Mesodermal cell (in vitro differentiated cells): ENCODE measurements around the gene FGGY.

Experiments
- H3K27ac ChIP-seq: 2 replicates; pipeline ENCODE4 v1.7.0; 2013; ENCODE audit warnings: mild to moderate bottlenecking, low read depth, low read length, moderate library complexity; ENCODE audit not compliant: severe bottlenecking
- H3K36me3 ChIP-seq: 2 replicates; pipeline ENCODE4 v1.7.1; 2013; ENCODE audit warnings: mild to moderate bottlenecking, low read length, moderate library complexity; ENCODE audit not compliant: control insufficient read depth, insufficient read depth
- H3K4me1 ChIP-seq: one replicate; pipeline ENCODE4 v1.7.1; 2013; ENCODE audit warnings: mild to moderate bottlenecking, low read length; ENCODE audit not compliant: insufficient read depth, control insufficient read depth, poor library complexity, severe bottlenecking
- H3K4me3 ChIP-seq: 2 replicates; pipeline ENCODE4 v1.7.0; 2013; ENCODE audit warnings: low read length, control low read depth, mild to moderate bottlenecking; ENCODE audit not compliant: insufficient read depth, poor library complexity, severe bottlenecking; ENCODE audit errors: extremely low read depth
- H3K9me3 ChIP-seq: 2 replicates; pipeline ENCODE4 v1.7.1; 2013; ENCODE audit warnings: mild to moderate bottlenecking, low read length, moderate library complexity; ENCODE audit not compliant: control insufficient read depth
- WGBS, 2 experiments: methylation state at CpG; one replicate each; pipeline ENCODE4 v1.1.5; 2013; ENCODE audit warnings: missing lambda C conversion rate in 2 of 2; ENCODE audit not compliant: insufficient coverage in 2 of 2; 5-methylcytosine and 5-hydroxymethylcytosine counted together

Gene FGGY

DNA sequence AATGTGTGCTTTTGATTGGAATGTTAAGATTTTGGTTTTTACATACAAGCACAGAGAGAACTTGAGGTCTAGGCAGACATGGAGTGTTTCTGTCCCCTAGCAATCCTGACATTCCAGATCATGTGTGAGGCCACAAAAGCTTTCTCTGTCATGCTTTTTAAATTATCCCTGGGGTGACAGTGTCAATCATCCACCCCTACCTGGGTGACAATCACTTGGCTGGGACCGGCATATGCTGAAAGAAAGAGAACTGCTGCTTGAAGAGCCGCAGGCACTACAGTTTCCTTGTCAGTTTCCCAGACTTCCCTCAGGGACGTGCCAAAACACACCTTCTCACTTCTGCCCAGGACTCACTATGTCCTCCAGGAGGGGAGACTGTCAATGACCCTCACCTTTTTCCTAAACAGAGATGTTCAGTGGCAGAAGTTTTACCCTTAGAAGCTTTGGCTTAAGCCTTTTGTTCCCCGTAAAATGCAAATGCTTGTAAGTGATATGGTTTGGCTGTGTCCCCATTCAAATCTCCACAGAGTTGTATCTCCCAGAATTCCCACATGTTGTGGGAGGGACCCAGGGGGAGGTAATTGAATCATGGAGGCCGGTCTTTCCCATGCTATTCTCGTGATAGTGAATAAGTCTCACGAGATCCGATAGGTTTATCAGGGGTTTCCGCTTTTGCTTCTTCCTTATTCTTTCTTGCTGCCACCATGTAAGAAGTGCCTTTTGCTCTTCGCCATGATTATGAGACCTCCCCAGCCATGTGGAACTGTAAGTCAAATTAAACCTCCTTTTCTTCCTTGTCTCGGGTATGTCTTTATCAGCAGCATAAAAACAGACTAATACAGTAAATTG is 217.4 kb downstream of the FGGY start:
- H3K4me1 ChIP-seq = no peaks in the 10 kb centered on the region
- no peak overlapping the region for H3K4me3 ChIP-seq
- no peaks in the 10 kb centered on the region for H3K36me3 ChIP-seq
- WGBS, 2 experiments = 95 to 96% methylated on average over 7 to 9 of the region's 11 CpGs
- H3K9me3 ChIP-seq = no peaks in the 10 kb centered on the region
- no peak overlapping the region for H3K27ac ChIP-seq

DNA sequence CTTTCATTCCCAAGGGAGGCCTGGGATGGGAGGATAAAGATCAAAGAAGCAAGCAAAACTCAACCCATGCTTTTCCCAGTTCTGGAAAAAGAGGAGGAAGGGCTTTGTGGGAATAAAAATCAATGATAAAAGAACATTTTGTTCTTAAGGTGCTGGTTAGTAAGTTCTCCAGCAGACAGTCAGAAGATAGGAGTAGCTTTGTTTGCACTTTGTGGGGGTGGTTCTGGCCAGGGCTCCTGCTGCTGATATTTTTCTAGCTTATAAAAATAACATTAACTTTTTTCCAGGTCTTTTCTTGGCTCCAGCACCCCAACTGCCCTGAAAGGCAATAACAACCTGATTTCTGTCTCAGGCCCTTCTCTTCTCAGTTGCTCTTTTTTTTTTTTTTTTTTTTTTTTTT is 220.0 kb downstream of the FGGY start:
- peaks cover 3% of the 10 kb centered on the region for H3K4me1 ChIP-seq
- H3K36me3 ChIP-seq = no peaks in the 10 kb centered on the region
- no peak overlapping the region for H3K4me3 ChIP-seq
- H3K9me3 ChIP-seq = no peaks in the 10 kb centered on the region
- H3K27ac ChIP-seq = no peak overlapping the region

DNA sequence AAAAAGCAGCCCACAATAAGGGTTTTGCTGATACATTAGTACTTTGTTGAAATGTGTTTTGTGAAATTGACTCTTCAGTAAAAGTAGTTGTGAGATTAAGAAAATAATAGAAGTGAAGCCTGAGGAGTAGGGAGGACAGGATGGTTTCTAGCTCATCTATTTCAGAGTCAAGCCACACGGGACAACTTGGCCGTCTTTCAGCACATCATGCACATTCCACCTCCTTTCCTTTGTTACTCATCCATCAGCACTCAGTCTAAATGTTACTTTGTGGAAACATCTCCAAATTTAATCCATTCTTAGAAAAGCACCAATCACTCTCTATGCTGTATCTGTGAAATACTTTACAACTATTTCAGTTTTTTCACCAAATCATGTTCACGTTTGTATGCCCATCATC is 223.3 kb downstream of the FGGY start:
- peaks cover 3% of the 10 kb centered on the region for H3K4me1 ChIP-seq
- no peak overlapping the region for H3K27ac ChIP-seq
- H3K9me3 ChIP-seq = no peaks in the 10 kb centered on the region
- no peak overlapping the region for H3K4me3 ChIP-seq
- H3K36me3 ChIP-seq = no peaks in the 10 kb centered on the region
- 88 to 100% methylated on average over 2 of the region's 3 CpGs for WGBS, 2 experiments

DNA sequence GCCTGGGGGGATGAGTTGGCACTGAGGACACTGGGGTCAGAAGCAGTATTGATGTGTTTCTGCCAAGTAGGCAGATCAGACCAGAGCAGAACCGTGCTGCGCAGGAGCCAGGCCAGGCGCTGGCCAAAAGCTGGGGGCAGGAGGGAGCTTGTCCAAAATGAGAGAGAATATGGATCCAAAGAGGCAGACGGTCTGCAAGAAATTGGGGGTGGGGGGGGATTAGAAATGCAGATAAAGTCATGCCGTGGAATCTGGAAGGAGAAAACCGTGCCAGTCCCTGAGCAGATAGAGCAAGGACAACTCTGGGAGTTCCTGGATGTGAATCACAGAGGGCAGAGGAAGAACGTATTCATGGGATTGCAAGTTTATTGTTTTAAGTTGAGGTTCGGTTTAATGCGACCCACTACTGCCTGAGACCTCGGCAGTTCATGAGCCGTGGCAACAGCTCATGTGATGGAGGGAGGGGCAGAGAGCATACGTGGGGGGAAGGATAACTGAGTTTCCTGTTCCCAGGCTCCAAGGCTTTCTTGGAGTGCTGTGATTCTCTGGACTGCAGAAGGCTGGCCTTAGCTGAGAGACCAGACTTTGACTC is 224.0 kb downstream of the FGGY start:
- peaks cover 3% of the 10 kb centered on the region for H3K4me1 ChIP-seq
- WGBS, 2 experiments = 84 to 86% methylated on average over 10 to 12 of the region's 12 CpGs
- H3K9me3 ChIP-seq = no peaks in the 10 kb centered on the region
- no peak overlapping the region for H3K4me3 ChIP-seq
- H3K27ac ChIP-seq = no peak overlapping the region
- no peaks in the 10 kb centered on the region for H3K36me3 ChIP-seq

DNA sequence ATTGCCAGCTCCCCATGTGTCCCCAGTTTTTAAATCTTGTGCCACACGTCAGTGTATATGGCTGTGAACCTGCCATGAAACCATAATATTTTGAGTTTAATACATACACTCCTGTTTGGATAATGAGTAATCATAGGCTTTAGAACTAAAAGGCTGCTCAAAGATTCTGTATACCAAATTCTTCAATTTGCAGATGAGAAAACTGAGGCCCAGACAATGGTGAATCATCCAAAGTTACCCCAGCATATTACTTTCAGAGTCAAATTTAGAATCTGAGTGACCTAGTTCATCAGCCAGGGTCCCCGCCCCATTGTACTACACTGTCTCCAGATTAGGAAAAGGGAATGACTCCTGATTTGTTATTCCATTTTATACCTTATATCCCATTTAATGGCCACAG is 224.6 kb downstream of the FGGY start:
- Histone ChIP-seq H3K9me3 (no peaks in the 10 kb centered on the region), H3K27ac (no peak overlapping the region), H3K4me1 (peaks cover 3% of the 10 kb centered on the region), H3K36me3 (no peaks in the 10 kb centered on the region), H3K4me3 (no peak overlapping the region)
- WGBS, 2 experiments = no CpG with 5 or more reads among the region's 2 CpGs

DNA sequence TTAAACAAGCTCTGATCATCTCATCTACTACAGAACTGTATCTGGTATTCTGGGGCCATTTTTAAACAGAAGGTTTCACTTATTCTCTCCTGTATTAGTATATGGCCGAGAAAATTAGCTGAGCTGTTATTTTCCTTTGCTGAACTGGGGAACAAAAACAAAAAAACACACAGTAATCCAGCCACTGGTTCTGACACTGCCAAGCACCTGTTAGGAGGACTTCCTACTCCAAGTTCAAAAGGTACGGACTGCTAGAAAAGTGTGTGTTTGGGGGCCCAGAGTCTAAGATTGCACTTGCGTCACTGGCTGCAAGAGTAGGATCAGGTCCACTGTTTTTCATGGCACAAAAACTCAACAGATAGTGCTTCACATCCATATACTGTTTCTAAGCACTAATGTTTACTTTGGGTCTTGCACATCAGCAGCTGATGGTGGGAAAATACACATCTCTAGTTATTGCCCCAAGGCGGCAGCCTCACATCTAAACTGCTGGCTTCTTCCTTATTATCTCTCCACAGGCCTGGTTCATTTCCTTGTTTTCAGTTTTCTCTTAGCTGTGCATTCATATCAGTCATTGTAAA is 226.1 kb downstream of the FGGY start:
- Histone ChIP-seq H3K4me1 (peaks cover 3% of the 10 kb centered on the region), H3K4me3 (no peak overlapping the region), H3K27ac (no peak overlapping the region), H3K9me3 (no peaks in the 10 kb centered on the region), H3K36me3 (no peaks in the 10 kb centered on the region)
- WGBS, 2 experiments = 83 to 100% methylated on average over 1 to 2 of the region's 4 CpGs

DNA sequence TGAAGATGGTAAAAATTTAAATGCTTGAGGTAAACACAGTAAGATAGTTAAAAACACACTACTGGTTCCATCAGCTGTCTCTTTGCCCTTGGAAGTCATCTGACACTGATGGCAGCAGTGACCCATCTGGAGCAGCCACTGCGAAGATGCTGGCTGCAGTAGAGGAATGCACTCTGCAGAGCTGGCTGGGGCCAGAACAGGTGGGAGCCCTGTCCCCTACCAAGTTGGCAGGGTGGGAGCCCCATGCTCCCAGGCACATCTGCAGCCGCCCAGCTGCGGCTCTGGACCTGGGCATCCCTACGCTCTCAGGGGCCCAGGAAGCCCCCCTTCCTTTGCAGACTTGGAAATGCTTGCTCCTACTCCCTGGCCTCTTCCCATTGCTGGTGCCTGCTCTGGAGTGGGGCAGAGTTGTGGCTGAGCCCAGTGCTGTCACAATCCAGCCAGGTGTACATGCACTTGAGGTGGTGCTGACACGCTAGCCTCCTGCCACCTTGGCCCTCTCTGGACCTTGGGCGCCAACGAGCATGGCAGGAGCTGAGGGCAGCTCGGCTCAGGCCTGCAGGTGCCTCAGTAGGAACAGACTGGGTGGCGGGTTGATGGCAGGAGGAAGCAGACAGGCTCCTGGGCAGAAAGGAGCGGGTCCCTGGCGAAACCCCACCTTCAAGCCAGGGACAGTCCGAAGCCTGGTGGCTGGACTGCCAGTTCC is 227.0 kb downstream of the FGGY start:
- H3K36me3 ChIP-seq = no peaks in the 10 kb centered on the region
- peaks cover 3% of the 10 kb centered on the region for H3K4me1 ChIP-seq
- WGBS, 2 experiments = 95 to 96% methylated on average over 7 to 12 of the region's 12 CpGs
- no peak overlapping the region for H3K4me3 ChIP-seq
- no peak overlapping the region for H3K27ac ChIP-seq
- no peaks in the 10 kb centered on the region for H3K9me3 ChIP-seq

DNA sequence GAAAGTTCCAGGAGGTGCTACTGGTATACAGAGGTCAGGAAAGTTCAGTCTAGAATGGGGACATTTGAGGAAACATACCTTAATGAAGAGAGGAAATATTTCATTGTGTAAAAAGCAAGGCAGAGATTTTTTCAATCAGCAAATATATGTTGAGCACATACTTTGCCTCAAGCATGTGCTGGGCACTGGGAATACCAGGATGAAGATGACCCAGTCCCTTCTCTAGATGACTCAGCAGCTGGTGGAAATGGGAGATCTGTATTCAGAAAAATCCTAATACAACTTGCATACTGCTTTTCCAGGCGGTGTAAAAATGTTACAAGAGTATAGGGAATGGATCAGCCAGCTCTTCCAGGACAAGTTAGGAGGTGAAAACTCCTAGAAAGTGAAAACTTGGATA is 229.3 kb downstream of the FGGY start:
- 83% methylated on average over 1 of the region's 1 CpG; no CpG with 5 or more reads in 1 of the 2 experiments for WGBS, 2 experiments
- H3K4me1 ChIP-seq = peaks cover 3% of the 10 kb centered on the region

DNA sequence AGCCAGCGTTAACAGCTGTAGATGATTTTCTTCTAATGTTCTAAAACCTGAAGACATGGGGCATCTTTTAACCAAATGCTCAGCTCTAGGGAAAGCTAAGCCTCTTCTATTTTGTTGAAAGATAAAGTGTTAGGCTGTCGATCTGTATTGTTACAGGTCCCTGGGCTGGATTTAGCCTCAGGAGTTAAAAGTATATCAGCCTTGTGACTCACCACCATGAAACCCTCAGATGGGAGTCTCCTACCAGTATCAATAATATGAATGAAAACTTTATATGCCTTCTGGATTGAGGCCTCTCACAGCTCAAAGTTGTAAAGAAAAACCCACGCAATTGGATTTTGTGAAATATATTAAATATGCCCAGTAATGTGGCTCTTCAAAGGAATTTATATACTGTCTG is 231.6 kb downstream of the FGGY start:
- H3K4me1 ChIP-seq = no peaks in the 10 kb centered on the region
- H3K4me3 ChIP-seq = no peak overlapping the region
- H3K27ac ChIP-seq = no peak overlapping the region
- H3K9me3 ChIP-seq = no peaks in the 10 kb centered on the region
- no peaks in the 10 kb centered on the region for H3K36me3 ChIP-seq
- WGBS, 2 experiments = 100% methylated on average over 1 to 2 of the region's 3 CpGs

More for the DNA sequence above, 229.3 kb downstream of the FGGY start:
- Histone ChIP-seq H3K4me3 (no peak overlapping the region), H3K27ac (no peak overlapping the region), H3K9me3 (no peaks in the 10 kb centered on the region), H3K36me3 (no peaks in the 10 kb centered on the region)

DNA sequence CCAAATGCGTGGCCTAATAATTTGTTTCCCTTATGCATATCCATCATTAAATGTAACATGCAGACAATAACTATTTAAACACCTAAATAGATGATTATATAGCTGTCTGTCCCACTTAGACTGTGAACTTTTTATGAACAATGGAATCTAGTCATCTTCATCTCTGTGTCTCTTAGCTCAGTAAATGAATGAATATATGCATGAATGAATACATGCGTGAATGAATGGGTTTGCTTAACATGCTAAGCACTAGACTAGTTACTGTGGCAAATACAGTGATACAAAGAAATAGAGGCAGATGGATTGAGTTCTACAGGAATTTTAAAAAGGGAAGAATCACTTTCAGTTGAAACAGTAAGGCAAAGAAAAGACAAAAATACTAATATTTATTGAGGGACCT is 232.0 kb downstream of the FGGY start:
- Histone ChIP-seq H3K9me3 (no peaks in the 10 kb centered on the region), H3K4me1 (no peaks in the 10 kb centered on the region), H3K27ac (no peak overlapping the region), H3K4me3 (no peak overlapping the region), H3K36me3 (no peaks in the 10 kb centered on the region)
- 83 to 100% methylated on average over 1 of the region's 2 CpGs for WGBS, 2 experiments
